Suprapubic skin (tissue), 4 donors: ENCODE measurements around the gene KRT23. TPM values are rescaled to one million over a fixed set of nuclear protein-coding genes. Genes with fewer than 3 reads are reported as not detected.
A peak's percentile ranks its signal among the peaks of the same experiment; 100 is the strongest.

Source experiments
- DNase-seq, 2 donors: peaks; one replicate each; pipeline ENCODE4 v3.0.0-alpha.2; 2019; ENCODE audit warnings: low spot score in 2 of 2
- H3K27ac ChIP-seq: fragments of 200-600 bp; sonication (generic); one replicate; pipeline ENCODE4 v1.5.1; 2019
- H3K27me3 ChIP-seq: fragments of 200-600 bp; sonication (generic); one replicate; pipeline ENCODE4 v1.5.1; 2019
- H3K36me3 ChIP-seq: fragments of 200-600 bp; sonication (generic); one replicate; pipeline ENCODE4 v1.5.1; 2019
- H3K4me1 ChIP-seq: fragments of 200-600 bp; sonication (generic); one replicate; pipeline ENCODE4 v1.5.1; 2019
- H3K4me3 ChIP-seq: fragments of 200-600 bp; sonication (generic); one replicate; pipeline ENCODE4 v1.5.1; 2019; ENCODE audit warnings: mild to moderate bottlenecking
- H3K9me3 ChIP-seq: fragments of 200-600 bp; sonication (generic); one replicate; pipeline ENCODE4 v1.5.1; 2019
- EP300 ChIP-seq: sonication (generic); formaldehyde crosslinking; IDR thresholded peaks from one replicate; pipeline ENCODE4 v1.6.1; 2017; ENCODE audit warnings: antibody characterized with exemption
- POLR2A ChIP-seq, 2 donors: fragments of 450-650 bp; IDR thresholded peaks; one replicate each; pipeline ENCODE4 v1.6.1; 2017; ENCODE audit warnings: antibody characterized with exemption in 2 of 2, mild to moderate bottlenecking in 2 of 2, moderate library complexity in 2 of 2
- POLR2AphosphoS5 ChIP-seq, 3 donors: sonication (generic); formaldehyde crosslinking; IDR thresholded peaks; one replicate each; pipeline ENCODE4 v1.6.1; 2017; ENCODE audit warnings: antibody characterized with exemption in 3 of 3
- WGBS: methylation state at CpG from one replicate; pipeline ENCODE4 v1.1.5; 2018; 5-methylcytosine and 5-hydroxymethylcytosine counted together
- total RNA-seq, 4 donors: library from RNA; depleted of rRNA; stranded (reverse); fragments of >200 nt; gene quantifications; one replicate each; pipeline ENCODE4 v1.1.0, GENCODE V29; 2016
- TF ChIP-seq, protein P1 (sequence below), 2 donors: fragments of 200-600 bp in 1 of 2; fragments of 450-650 bp in 1 of 2; sonication (generic) in 1 of 2; IDR thresholded peaks; one replicate each; pipeline ENCODE4 v1.5.1; 2016 to 2019; ENCODE audit warnings: antibody characterized with exemption in 2 of 2, mild to moderate bottlenecking in 1 of 2, moderate library complexity in 1 of 2

KRT23 gene
- total RNA-seq, 4 donors from 2014 or later, result 84.6 to 310 (median 217) TPM

DNA sequence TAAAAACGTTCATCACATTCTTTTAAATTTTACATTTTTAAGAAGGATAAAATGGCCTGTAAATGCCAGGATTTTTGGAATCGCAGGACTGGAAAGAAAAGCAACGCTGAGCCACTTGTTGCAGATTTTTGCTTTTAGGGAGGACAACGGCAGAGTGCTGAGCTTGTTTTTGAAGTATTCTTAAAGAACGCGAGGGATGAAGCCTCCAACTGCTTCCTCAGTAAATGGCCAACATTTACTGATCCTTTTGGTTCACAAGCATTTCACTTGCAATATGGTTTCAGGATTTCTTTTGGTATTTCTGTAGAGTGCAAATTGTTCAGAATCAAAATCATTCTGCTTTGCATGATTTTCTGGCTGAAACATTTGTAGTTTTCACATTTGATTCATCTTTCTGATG lies 2.8 kb upstream of the KRT23 start:
- DNase-seq, result no peak
- H3K27ac ChIP-seq, result no peak overlapping the region
- no peak for TF ChIP-seq POLR2A (IDR thresholded peaks at IDR 0.05)
- TF ChIP-seq EP300, result no peak
- TF ChIP-seq, protein P1, sequence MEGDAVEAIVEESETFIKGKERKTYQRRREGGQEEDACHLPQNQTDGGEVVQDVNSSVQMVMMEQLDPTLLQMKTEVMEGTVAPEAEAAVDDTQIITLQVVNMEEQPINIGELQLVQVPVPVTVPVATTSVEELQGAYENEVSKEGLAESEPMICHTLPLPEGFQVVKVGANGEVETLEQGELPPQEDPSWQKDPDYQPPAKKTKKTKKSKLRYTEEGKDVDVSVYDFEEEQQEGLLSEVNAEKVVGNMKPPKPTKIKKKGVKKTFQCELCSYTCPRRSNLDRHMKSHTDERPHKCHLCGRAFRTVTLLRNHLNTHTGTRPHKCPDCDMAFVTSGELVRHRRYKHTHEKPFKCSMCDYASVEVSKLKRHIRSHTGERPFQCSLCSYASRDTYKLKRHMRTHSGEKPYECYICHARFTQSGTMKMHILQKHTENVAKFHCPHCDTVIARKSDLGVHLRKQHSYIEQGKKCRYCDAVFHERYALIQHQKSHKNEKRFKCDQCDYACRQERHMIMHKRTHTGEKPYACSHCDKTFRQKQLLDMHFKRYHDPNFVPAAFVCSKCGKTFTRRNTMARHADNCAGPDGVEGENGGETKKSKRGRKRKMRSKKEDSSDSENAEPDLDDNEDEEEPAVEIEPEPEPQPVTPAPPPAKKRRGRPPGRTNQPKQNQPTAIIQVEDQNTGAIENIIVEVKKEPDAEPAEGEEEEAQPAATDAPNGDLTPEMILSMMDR (IDR thresholded peaks at IDR 0.05), result no peak
- H3K36me3 ChIP-seq, result no peaks in the 10 kb centered on the region
- no peaks in the 10 kb centered on the region for H3K9me3 ChIP-seq
- H3K4me3 ChIP-seq, result no peak overlapping the region
- 82% methylated on average over 6 of the region's 6 CpGs for WGBS
- peaks cover 17% of the 10 kb centered on the region for H3K4me1 ChIP-seq
- peaks cover 4% of the 10 kb centered on the region for H3K27me3 ChIP-seq

DNA sequence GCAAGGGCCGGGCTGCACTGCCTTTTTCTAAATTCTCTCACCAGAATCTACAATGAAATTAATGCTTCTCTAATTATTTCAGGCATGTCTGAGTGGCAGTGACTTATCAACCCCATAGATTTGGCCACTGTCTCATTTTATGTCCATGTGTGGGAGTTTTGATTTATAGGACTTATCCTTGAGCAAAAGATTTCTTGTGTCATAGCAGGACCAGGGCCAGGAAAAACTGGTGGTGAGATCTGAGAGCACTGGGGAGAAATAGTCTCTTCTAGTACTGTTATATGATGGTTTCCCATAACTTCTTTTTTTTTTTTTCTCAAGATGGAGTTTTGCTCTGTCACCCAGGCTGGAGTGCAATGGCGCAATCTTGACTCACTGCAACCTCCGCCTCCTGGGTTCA lies 1.5 kb upstream of the KRT23 start:
- H3K9me3 ChIP-seq, result no peaks in the 10 kb centered on the region
- no peaks in the 10 kb centered on the region for H3K36me3 ChIP-seq
- peaks cover 17% of the 10 kb centered on the region for H3K4me1 ChIP-seq
- no peak overlapping the region for H3K27ac ChIP-seq
- H3K4me3 ChIP-seq, result no peak overlapping the region
- H3K27me3 ChIP-seq, result peaks cover 4% of the 10 kb centered on the region
- 87% methylated on average over 3 of the region's 3 CpGs for WGBS
- TF ChIP-seq POLR2AphosphoS5 (IDR thresholded peaks at IDR 0.05) (no peak), POLR2A (IDR thresholded peaks at IDR 0.05) (no peak), EP300 (no peak)
- TF ChIP-seq, protein P1 (IDR thresholded peaks at IDR 0.05), result no peak
- DNase-seq, result no peak

DNA sequence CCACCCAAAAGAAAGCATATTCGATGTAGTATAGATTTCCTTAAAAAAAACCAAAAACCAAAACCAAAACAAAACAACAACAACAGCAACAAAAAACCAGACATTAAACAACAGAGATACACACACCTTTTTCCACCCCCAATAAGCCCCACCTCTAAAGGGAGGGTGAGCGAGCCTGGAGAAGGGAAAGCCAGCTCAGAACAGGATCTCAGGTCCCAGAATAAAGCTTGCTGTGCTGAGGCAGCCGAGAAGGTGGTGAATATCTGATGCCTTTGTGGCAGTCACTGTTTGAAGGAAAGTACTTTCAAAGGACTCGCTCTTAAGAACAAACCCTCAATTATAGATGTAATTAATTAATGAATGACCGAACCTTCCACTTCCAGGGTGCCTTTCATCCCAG lies 470 bp downstream of the KRT23 start:
- no peak for DNase-seq
- Histone ChIP-seq H3K36me3 (no peaks in the 10 kb centered on the region), H3K9me3 (no peaks in the 10 kb centered on the region), H3K27me3 (peaks cover 4% of the 10 kb centered on the region), H3K4me3 (peak overlapping the region; percentile 36), H3K4me1 (peaks cover 17% of the 10 kb centered on the region), H3K27ac (peak overlapping the region; percentile 71)
- TF ChIP-seq POLR2AphosphoS5 (IDR thresholded peaks at IDR 0.05), result no peak
- TF ChIP-seq, protein P1 (IDR thresholded peaks at IDR 0.05), result no peak
- WGBS, result 52% methylated on average over 5 of the region's 5 CpGs

DNA sequence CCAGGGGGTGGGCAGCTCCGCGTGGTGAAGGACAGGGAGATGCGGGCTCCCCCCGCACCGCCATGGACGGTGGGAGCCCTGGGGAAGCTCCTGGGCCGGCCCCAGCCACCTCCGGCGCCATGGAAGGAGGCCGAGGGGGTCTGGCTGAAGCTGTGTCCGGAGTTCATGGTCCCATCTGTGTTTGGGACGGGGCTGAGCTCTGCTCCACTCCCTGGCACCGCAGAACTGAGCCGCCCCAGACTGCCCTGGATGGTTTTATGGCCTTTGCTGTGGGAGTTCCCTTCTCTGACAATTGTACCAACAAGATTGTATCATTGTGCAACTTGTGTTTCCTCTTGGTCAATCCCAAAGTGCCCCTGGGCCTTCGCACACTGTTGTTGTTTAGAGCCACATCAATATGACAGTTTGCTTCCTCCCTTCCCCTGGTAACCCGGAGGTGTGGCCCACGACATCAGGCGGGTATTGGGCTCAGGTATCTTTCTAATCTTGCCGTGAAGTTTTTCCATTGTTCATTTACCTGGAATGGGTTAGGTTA lies 942 bp downstream of the KRT23 start:
- H3K36me3 ChIP-seq, result no peaks in the 10 kb centered on the region
- H3K27me3 ChIP-seq, result peaks cover 4% of the 10 kb centered on the region
- whole genome bisulfite sequencing, result 65% methylated on average over 6 of the region's 19 CpGs
- peaks cover 17% of the 10 kb centered on the region for H3K4me1 ChIP-seq
- DNase-seq, result peak in 1 of 2 donors; percentile 65
- H3K27ac ChIP-seq, result peak overlapping the region; percentile 78
- peak in 2 of 3 donors; percentile 57 to 79 for TF ChIP-seq POLR2AphosphoS5 (IDR thresholded peaks at IDR 0.05)
- TF ChIP-seq, protein P1 (IDR thresholded peaks at IDR 0.05), result no peak
- peak overlapping the region; percentile 36 for H3K4me3 ChIP-seq
- H3K9me3 ChIP-seq, result no peaks in the 10 kb centered on the region

DNA sequence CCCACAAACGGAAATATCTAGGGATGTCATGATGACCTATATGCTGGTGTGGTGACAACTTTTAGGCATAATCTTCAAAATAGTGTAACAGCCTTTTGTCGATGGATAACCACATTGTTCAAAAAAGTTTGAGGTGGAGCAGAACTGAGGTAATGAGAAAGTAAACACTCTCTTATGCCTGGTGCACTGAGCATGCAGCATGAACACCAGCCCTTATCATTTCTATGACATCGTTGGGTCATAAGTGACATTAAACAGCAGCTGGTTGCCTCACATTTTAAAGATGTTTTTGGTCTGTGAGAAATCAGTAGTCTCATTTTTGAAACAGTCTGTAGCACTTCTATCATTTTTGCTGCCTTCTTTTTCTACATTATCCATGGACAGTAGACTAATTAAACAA lies 1.8 kb downstream of the KRT23 start:
- 72% methylated on average over 3 of the region's 3 CpGs for WGBS
- Histone ChIP-seq H3K9me3 (no peaks in the 10 kb centered on the region), H3K4me3 (peak overlapping the region; percentile 36), H3K27me3 (peaks cover 4% of the 10 kb centered on the region), H3K36me3 (no peaks in the 10 kb centered on the region), H3K4me1 (peaks cover 17% of the 10 kb centered on the region), H3K27ac (no peak overlapping the region)
- DNase-seq, result no peak
- TF ChIP-seq POLR2AphosphoS5 (IDR thresholded peaks at IDR 0.05), result no peak
- TF ChIP-seq EP300, result no peak
- TF ChIP-seq POLR2A (IDR thresholded peaks at IDR 0.05), result no peak
- TF ChIP-seq, protein P1 (IDR thresholded peaks at IDR 0.05), result no peak
